GM23248 (cell line): ENCODE measurements around the gene RUBCNL. TPM values are rescaled to one million over a fixed set of nuclear protein-coding genes. Genes with fewer than 3 reads are reported as not detected.

Source experiments
- DNase-seq: peaks from one replicate; pipeline ENCODE4 v3.0.0-alpha.2; 2015
- H2AFZ ChIP-seq: fragments of 200-600 bp; sonication (generic); 2 replicates; pipeline ENCODE4 v1.6.1; 2016; ENCODE audit warnings: antibody characterized with exemption
- H3F3A ChIP-seq: fragments of 200-600 bp; sonication (generic); 2 replicates; pipeline ENCODE4 v1.6.1; 2016; ENCODE audit warnings: mild to moderate bottlenecking, antibody characterized with exemption, mixed run types; ENCODE audit not compliant: insufficient read depth
- H3K27ac ChIP-seq: fragments of 200-600 bp; sonication (generic); 2 replicates; pipeline ENCODE4 v1.5.1; 2016; ENCODE audit warnings: mild to moderate bottlenecking
- H3K27me3 ChIP-seq: fragments of 200-600 bp; sonication (generic); replicated peaks from 2 replicates; pipeline ENCODE4 v1.6.1; 2016; ENCODE audit warnings: mild to moderate bottlenecking; ENCODE audit not compliant: insufficient read depth
- H3K36me3 ChIP-seq: fragments of 200-600 bp; sonication (generic); 2 replicates; pipeline ENCODE4 v1.6.1; 2016; ENCODE audit warnings: low read depth, mild to moderate bottlenecking
- H3K4me1 ChIP-seq: fragments of 200-600 bp; sonication (generic); 2 replicates; pipeline ENCODE4 v1.6.1; 2016; ENCODE audit warnings: mild to moderate bottlenecking; ENCODE audit not compliant: insufficient read depth
- H3K4me2 ChIP-seq: fragments of 200-600 bp; sonication (generic); one replicate; pipeline ENCODE4 v1.6.1; 2016; ENCODE audit warnings: mild to moderate bottlenecking; ENCODE audit not compliant: unreplicated experiment
- H3K4me3 ChIP-seq: fragments of 200-600 bp; sonication (generic); 2 replicates; pipeline ENCODE4 v1.5.1; 2016; ENCODE audit warnings: mild to moderate bottlenecking
- H3K79me2 ChIP-seq: fragments of 200-600 bp; sonication (generic); 2 replicates; pipeline ENCODE4 v1.6.1; 2016; ENCODE audit warnings: mild to moderate bottlenecking; ENCODE audit not compliant: insufficient read depth
- H3K9ac ChIP-seq: fragments of 200-600 bp; sonication (generic); 2 replicates; pipeline ENCODE4 v1.6.1; 2016; ENCODE audit warnings: mild to moderate bottlenecking
- H3K9me2 ChIP-seq: fragments of 200-600 bp; sonication (generic); 2 replicates; pipeline ENCODE4 v1.6.1; 2016; ENCODE audit warnings: mixed run types, mild to moderate bottlenecking, moderate library complexity; ENCODE audit not compliant: insufficient read depth
- H3K9me3 ChIP-seq: fragments of 200-600 bp; sonication (generic); one replicate; pipeline ENCODE4 v1.6.1; 2017; ENCODE audit warnings: low read depth
- H4K20me1 ChIP-seq: fragments of 200-600 bp; sonication (generic); 2 replicates; pipeline ENCODE4 v1.6.0; 2016; ENCODE audit not compliant: insufficient read depth
- EZH2 ChIP-seq: fragments of 200-600 bp; sonication (generic); IDR thresholded peaks from 2 replicates; pipeline ENCODE4 v1.6.1; 2018; ENCODE audit warnings: antibody characterized with exemption, mild to moderate bottlenecking; ENCODE audit not compliant: insufficient read depth, poor library complexity, severe bottlenecking
- EZH2phosphoT487 ChIP-seq: fragments of 200-600 bp; sonication (generic); IDR thresholded peaks from 2 replicates; pipeline ENCODE4 v1.6.1; 2018; ENCODE audit warnings: antibody characterized with exemption, moderate library complexity, mild to moderate bottlenecking, low read depth; ENCODE audit not compliant: insufficient read depth
- WGBS, 2 experiments: methylation state at CpG; one replicate each; pipeline ENCODE4 v1.1.6; 2015 to 2017; ENCODE audit warnings: low lambda C conversion rate in 2 of 2, low coverage in 1 of 2; ENCODE audit errors: missing lambda C conversion rate in 2 of 2; 5-methylcytosine and 5-hydroxymethylcytosine counted together
- in situ Hi-C: fragments of 300-500 bp; cut with MboI; formaldehyde crosslinking; loops from 2 replicates; pipeline ENCODE4 v1.15.0; 2020
- polyA plus RNA-seq: library from polyadenylated mRNA; unstranded; fragments of >200 nt; fragmentation: Nextera tagmentation; extraction: Ambion mirVana; gene quantifications from 2 replicates; pipeline ENCODE4 v1.2.1, GENCODE V29; 2016
- total RNA-seq: library from RNA; depleted of rRNA; stranded (reverse); fragments of >200 nt; shearing (Covaris generic); gene quantifications from 2 replicates; pipeline ENCODE4 v1.2.3, GENCODE V29; 2014

RUBCNL gene
- total and polyA plus RNA-seq, 2 experiments from 2014 or later = 1.1 to 2.1 TPM

DNA sequence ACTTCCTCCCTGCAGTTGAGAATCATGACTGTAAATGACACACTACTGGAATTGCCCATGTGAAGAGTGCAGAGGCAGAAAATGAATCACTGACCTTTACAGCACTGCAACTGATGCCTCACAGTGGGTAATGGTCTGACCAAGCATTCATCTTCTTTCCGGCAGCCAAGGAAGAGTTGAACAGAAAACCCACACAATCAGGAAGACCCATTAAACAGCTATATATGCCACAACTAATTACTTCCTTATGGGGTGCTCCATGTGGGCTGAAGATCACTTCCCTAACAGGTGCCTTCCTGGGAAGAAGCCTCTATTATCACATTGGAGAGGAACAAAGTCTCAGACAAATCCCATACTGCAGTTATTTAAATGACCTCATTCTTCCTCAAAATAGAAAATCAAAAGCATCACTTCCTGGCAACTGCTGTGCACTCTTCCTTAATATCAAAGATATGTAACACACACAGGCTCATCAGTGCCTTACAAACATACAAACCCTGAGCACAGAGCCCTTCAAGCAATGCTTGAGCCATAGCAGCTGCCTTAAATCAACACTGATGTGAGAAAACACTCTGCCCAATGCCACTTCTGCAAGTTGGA, 45.8 kb downstream of the RUBCNL start:
- H2AFZ ChIP-seq = peak overlapping the region; percentile 57

DNA sequence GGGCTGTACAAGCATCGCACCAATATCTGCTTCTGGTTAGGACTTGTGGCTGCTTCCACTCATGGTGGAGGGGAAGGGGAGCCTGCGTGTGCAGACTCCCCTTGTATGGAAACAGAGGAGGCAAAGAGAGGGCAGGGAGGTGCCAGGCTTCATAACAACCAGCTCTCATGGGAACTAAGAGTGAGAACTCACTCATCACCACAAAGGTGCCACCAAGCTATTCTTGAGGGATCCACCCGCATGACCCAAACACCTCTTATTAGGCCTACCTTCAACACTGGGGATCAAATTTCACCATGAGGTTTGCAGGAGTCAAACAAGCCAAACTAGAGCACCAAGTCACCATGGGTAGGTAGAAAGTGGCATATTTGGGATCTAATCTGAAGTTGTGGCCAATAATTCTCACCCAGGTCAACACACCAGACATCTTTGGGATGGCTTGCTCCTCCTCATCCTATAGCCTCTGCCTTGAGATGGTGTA, 46.4 kb downstream of the RUBCNL start:
- Histone ChIP-seq H3K4me1 (peaks cover 29% of the 10 kb centered on the region), H3K79me2 (no peaks in the 10 kb centered on the region), H4K20me1 (no peaks in the 10 kb centered on the region), H3K9me2 (no peaks in the 10 kb centered on the region), H3K9me3 (no peaks in the 10 kb centered on the region), H3F3A (peaks cover 30% of the 10 kb centered on the region), H3K9ac (no peak overlapping the region; the same call in 1 of the 2 replicates), H2AFZ (peak overlapping the region; percentile 57), H3K27me3 (no peaks in the 10 kb centered on the region), H3K4me2 (peak overlapping the region; percentile 20), H3K27ac (peak overlapping the region; percentile 85), H3K4me3 (no peak overlapping the region), H3K36me3 (no peaks in the 10 kb centered on the region)
- no peak for TF ChIP-seq EZH2phosphoT487
- no peak for TF ChIP-seq EZH2
- WGBS, 2 experiments = 97 to 100% methylated on average over 3 of the region's 3 CpGs
- in situ Hi-C loops = no loop called here
- DNase-seq = no peak

More for the DNA sequence above, 45.8 kb downstream of the RUBCNL start:
- DNase-seq = peak; percentile 92
- Histone ChIP-seq H3K27me3 (no peaks in the 10 kb centered on the region), H3K79me2 (no peaks in the 10 kb centered on the region), H3K27ac (peak overlapping the region; percentile 85), H3K9me2 (no peaks in the 10 kb centered on the region), H3F3A (peaks cover 30% of the 10 kb centered on the region), H3K4me3 (no peak overlapping the region), H3K36me3 (no peaks in the 10 kb centered on the region), H3K9ac (no peak overlapping the region), H3K4me2 (no peak overlapping the region), H3K9me3 (no peaks in the 10 kb centered on the region), H3K4me1 (peaks cover 29% of the 10 kb centered on the region), H4K20me1 (no peaks in the 10 kb centered on the region)
- TF ChIP-seq EZH2 = no peak
- no peak for TF ChIP-seq EZH2phosphoT487
- in situ Hi-C loops = no loop called here
- 0 to 5% methylated on average over 1 of the region's 1 CpG for whole genome bisulfite sequencing, 2 experiments

- no peak overlapping the region for H3K27ac ChIP-seq
- DNase-seq = no peak
- no peaks in the 10 kb centered on the region for H4K20me1 ChIP-seq
- H3K79me2 ChIP-seq = no peaks in the 10 kb centered on the region
- no peak overlapping the region for H3K9ac ChIP-seq
- no peak overlapping the region for H3K4me2 ChIP-seq
- no peaks in the 10 kb centered on the region for H3K9me3 ChIP-seq
- TF ChIP-seq EZH2 (no peak), EZH2phosphoT487 (no peak)
- no peak overlapping the region for H3K4me3 ChIP-seq
- in situ Hi-C loops = no loop called here
- no peaks in the 10 kb centered on the region for H3K9me2 ChIP-seq
- WGBS, 2 experiments = 91 to 94% methylated on average over 1 of the region's 1 CpG
- no peaks in the 10 kb centered on the region for H3K36me3 ChIP-seq
- H2AFZ ChIP-seq = no peak overlapping the region
- H3F3A ChIP-seq = peaks cover 30% of the 10 kb centered on the region
- no peaks in the 10 kb centered on the region for H3K27me3 ChIP-seq
- H3K4me1 ChIP-seq = peaks cover 29% of the 10 kb centered on the region
These were observed 47.0 kb downstream of the RUBCNL start for GRCh38 chr13:46340011-46340410.

DNA sequence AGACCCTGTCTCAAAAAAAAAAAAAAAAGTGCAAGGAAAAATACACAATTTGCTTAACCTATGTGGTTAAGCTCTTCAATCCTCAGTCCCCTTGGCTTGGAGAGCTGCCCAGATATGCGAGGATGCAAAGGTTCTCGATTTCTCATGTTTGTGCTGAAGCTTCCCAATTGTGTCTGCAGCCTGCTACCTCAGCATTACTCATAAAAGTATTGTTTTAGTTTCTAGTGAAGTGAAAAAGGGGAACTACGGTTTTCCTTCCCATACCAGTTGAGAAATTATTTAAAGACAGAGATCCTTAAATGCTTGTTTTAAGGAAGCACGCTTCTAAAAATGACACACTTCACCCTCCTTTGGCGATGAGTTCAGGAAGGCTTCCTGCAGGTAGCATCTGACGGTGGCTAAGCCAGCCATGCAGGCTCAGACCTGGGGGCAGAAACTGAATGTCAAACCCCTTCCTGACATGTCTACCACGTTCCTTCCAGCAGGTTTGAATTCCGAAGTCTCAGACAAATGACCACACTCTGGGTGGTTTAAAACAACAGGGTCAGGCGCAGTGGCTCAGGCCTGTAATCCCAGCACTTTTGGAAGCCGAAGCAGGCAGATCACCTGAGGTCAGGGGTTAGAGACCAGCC, 47.9 kb downstream of the RUBCNL start:
- Histone ChIP-seq H3K79me2 (no peaks in the 10 kb centered on the region), H3K9ac (no peak overlapping the region), H3K36me3 (no peaks in the 10 kb centered on the region), H3K9me2 (no peaks in the 10 kb centered on the region), H3K4me3 (no peak overlapping the region), H3K9me3 (no peaks in the 10 kb centered on the region), H3F3A (peaks cover 30% of the 10 kb centered on the region), H3K4me1 (peaks cover 29% of the 10 kb centered on the region), H2AFZ (no peak overlapping the region), H3K27me3 (no peaks in the 10 kb centered on the region), H4K20me1 (no peaks in the 10 kb centered on the region), H3K27ac (peak overlapping the region; percentile 31; the same call in 1 of the 2 replicates), H3K4me2 (no peak overlapping the region)
- DNase-seq = peak; percentile 68
- 51 to 53% methylated on average over 10 of the region's 10 CpGs for WGBS, 2 experiments
- TF ChIP-seq EZH2phosphoT487 (no peak), EZH2 (no peak)
- in situ Hi-C loops = no loop called here
